GM12801 (cell line): Measurements from ENCODE around the gene TNK2.

Experiments
- TF ChIP-seq, protein P1 (sequence below): IDR thresholded peaks from one replicate; pipeline ENCODE4 v1.5.1; 2011; ENCODE audit warnings: control low read depth; ENCODE audit not compliant: insufficient read length; ENCODE audit errors: extremely low read depth

The TNK2 gene

DNA sequence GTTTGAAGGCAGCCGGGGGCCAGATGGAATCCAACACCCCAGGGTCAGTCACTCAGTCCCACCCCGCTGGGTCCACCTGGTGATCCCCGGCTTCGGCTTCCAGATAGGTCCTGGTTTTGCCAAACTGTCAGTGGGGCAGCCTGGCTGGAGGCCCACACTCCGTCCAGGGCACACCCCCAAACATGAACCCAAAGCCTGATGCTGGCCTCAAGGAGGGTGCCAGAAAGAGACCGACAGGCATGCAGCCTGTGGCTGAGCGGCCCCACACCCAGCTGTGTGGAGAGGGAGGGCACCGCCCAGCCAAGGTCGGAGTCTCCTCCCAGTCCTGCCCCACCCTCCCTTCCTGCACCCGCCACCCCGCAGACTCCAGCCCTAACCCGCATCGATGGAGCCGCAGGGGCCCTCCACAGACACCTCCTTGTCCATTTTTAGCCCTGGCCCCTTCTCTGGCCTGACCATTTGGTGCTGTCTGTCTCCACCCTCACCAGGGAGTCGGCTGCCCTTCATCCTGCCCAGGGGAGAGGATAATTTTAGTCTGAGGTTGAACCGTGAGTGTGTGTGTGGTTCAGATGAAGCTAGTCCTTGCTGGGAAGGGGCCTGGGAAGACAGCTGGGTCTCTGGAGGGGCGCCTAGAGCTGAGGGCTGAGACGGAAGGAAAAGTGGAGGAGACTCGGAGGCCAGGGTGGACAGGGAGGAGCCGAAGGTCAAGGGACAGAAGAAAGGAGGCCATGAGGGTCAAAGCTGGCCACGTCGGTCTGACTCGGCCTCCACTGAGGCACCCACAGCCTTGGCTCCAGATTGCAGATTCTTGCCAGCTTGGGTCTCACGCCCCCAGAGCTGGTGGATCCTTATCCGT is 23.1 kb downstream of the TNK2 start:
- TF ChIP-seq, protein P1, sequence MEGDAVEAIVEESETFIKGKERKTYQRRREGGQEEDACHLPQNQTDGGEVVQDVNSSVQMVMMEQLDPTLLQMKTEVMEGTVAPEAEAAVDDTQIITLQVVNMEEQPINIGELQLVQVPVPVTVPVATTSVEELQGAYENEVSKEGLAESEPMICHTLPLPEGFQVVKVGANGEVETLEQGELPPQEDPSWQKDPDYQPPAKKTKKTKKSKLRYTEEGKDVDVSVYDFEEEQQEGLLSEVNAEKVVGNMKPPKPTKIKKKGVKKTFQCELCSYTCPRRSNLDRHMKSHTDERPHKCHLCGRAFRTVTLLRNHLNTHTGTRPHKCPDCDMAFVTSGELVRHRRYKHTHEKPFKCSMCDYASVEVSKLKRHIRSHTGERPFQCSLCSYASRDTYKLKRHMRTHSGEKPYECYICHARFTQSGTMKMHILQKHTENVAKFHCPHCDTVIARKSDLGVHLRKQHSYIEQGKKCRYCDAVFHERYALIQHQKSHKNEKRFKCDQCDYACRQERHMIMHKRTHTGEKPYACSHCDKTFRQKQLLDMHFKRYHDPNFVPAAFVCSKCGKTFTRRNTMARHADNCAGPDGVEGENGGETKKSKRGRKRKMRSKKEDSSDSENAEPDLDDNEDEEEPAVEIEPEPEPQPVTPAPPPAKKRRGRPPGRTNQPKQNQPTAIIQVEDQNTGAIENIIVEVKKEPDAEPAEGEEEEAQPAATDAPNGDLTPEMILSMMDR = no peak

DNA sequence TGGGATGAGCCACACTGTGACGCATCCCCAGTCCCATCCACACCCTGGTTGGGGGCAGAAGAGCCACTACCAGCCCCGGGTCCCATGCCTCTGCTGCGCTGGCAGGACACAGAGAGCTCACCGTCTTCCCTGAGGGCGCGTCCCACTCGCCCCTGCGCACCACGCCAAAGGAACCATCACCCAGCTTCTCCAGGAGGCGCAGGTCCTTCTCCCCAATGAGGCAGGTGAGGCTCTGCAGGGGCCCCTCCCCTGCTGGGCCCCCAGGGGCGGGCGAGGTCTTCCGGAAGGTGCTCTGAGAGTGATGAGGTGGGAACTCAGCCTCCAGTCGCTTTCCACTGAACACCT is 23.7 kb downstream of the TNK2 start:
- TF ChIP-seq, protein P1 = no peak

- TF ChIP-seq, protein P1 = no peak
Observed at GRCh38 chr3:195883801-195884200, 24.6 kb downstream of the TNK2 start.

GRCh38 chr3:195883160-195883559 is 25.2 kb downstream of the TNK2 start:
- TF ChIP-seq, protein P1 = no peak

GRCh38 chr3:195882002-195882441 is 26.3 kb downstream of the TNK2 start:
- TF ChIP-seq, protein P1 = no peak

DNA sequence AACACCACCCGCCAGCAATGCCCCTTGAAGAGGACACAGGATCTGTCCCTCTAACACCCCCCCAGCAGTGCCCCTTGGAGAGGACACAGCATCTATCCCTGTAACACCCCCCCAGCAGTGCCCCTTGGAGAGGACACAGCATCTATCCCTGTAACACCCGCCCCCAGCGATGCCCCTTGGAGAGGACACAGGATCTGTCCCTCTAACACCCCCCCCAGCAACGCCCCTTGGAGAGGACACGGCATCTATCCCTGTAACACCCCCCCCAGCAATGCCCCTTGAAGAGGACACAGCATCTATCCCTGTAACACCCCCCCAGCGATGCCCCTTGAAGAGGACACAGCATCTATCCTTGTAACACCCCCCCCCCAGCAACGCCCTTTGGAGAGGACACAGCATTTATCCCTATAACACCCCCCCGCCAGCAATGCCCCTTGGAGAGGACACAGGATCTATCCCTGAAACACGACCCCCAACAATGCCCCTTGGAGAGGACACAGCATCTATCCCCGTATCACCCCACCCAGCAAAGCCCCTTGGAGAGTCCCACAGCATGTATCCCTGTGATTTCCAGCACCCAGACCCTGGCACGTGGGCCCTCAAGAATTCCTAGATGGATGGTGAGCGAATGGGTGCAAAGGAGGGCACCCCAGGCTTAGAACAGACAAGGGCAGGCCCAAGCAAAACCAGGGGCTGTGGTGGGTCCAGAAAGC is 26.9 kb downstream of the TNK2 start:
- TF ChIP-seq, protein P1 = no peak

GRCh38 chr3:195880037-195880431 is 28.3 kb downstream of the TNK2 start:
- TF ChIP-seq, protein P1 = no peak
